Cardiac muscle cell (in vitro differentiated cells and primary cell): Measurements from ENCODE around the gene MROH7. TPM values are rescaled to one million over a fixed set of nuclear protein-coding genes. Genes with fewer than 3 reads are reported as not detected.
"Not testable (repeated sequence)": the region's sequence is repeated elsewhere in the genome, so short reads cannot be mapped to it uniquely, and the experiment has no call there.

Experiments
- DNase-seq, 2 donors: peaks; one replicate each; pipeline versions ENCODE4 v3.0.0 to v3.0.0-alpha.2; 2010 to 2017; ENCODE audit warnings: low read depth in 1 of 2, low spot score in 1 of 2
- H3K27ac ChIP-seq: fragments of 200-600 bp; sonication (generic); 2 replicates; pipeline ENCODE4 v1.5.1; 2016
- H3K27me3 ChIP-seq: fragments of 200-600 bp; sonication (generic); 2 replicates; pipeline ENCODE4 v1.6.0; 2016; ENCODE audit warnings: control low read depth
- H3K36me3 ChIP-seq: fragments of 200-600 bp; sonication (generic); 2 replicates; pipeline ENCODE4 v1.5.1; 2016; ENCODE audit warnings: control low read depth
- H3K4me1 ChIP-seq: fragments of 200-600 bp; sonication (generic); 2 replicates; pipeline ENCODE4 v1.8.1; 2017; ENCODE audit warnings: low read depth, mild to moderate bottlenecking, mixed run types
- H3K4me3 ChIP-seq: fragments of 200-600 bp; sonication (generic); 2 replicates; pipeline ENCODE4 v1.5.1; 2016; ENCODE audit warnings: mild to moderate bottlenecking
- H3K9me3 ChIP-seq: fragments of 200-600 bp; sonication (generic); 2 replicates; pipeline ENCODE4 v1.5.1; 2017; ENCODE audit warnings: low read depth, mild to moderate bottlenecking, control low read depth
- polyA plus RNA-seq: library from polyadenylated mRNA; unstranded; fragments of >200 nt; fragmentation: Nextera tagmentation; extraction: Ambion mirVana; gene quantifications from 2 replicates; pipeline ENCODE4 v1.2.1, GENCODE V29; 2016
- total RNA-seq: library from RNA; depleted of rRNA; stranded (reverse); fragments of >200 nt; gene quantifications from 2 replicates; pipeline ENCODE4 v1.2.3, GENCODE V29; 2016
- TF ChIP-seq, protein P1 (sequence below): IDR thresholded peaks from 2 replicates; pipeline ENCODE4 v1.5.1; 2012; ENCODE audit warnings: low read depth, mild to moderate bottlenecking, low read length

Gene MROH7
- total and polyA plus RNA-seq, 2 experiments from 2014 or later: 7.0 to 22.4 TPM

DNA sequence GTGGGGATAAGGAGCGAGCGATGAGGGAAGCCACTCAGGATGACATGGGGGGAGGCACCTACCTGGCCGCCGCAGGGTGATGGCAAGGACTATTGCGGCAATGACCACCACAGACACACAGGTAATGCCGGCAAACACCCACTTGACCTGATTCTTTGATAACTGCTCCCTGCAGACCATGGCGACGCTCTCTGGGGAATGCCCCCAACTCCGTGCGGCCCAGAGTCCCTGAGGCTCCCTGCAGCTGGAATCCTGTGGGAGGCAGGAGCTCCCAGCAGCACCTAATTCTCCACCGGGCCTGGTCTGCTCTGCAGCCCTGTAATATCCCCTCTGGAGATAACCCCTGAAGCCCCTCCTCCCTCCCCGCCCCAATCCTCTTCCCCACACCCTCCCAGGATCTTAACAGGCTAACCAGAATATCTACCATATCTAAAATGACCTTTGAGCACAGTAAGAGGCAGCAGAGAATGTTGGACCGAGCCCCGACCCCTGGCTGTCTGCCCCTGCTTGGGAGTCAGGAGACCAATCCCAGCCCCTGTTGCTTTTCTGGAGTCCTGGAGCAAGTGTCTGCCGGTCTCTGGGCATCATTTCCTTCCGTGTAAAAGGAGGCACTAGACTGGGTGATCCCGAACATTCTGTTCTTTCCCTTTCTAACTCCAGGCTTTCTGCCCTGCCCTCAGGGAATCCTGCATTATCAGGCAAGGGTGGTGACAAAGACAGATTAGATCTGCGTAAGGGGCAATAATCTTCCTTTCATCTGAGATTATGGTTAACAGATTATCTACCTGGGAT is 18.2 kb upstream of the MROH7 start, which contains the start of gene FAM151A:
Gene FAM151A, minus strand, starts transcription at position 310 of the 792 bp plus-strand sequence. Its CDS starts 130 bp downstream, at position 180.
- TF ChIP-seq, protein P1, sequence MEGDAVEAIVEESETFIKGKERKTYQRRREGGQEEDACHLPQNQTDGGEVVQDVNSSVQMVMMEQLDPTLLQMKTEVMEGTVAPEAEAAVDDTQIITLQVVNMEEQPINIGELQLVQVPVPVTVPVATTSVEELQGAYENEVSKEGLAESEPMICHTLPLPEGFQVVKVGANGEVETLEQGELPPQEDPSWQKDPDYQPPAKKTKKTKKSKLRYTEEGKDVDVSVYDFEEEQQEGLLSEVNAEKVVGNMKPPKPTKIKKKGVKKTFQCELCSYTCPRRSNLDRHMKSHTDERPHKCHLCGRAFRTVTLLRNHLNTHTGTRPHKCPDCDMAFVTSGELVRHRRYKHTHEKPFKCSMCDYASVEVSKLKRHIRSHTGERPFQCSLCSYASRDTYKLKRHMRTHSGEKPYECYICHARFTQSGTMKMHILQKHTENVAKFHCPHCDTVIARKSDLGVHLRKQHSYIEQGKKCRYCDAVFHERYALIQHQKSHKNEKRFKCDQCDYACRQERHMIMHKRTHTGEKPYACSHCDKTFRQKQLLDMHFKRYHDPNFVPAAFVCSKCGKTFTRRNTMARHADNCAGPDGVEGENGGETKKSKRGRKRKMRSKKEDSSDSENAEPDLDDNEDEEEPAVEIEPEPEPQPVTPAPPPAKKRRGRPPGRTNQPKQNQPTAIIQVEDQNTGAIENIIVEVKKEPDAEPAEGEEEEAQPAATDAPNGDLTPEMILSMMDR: no peak
- Histone ChIP-seq H3K27me3 (no peaks in the 10 kb centered on the region), H3K4me3 (no peak within 1 kb of the TSS), H3K4me1 (no peaks in the 10 kb centered on the region), H3K27ac (no peak within 1 kb of the TSS), H3K36me3 (no peaks in the 10 kb centered on the region), H3K9me3 (no peaks in the 10 kb centered on the region)
- peak; percentile 8 to 30 for DNase-seq

DNA sequence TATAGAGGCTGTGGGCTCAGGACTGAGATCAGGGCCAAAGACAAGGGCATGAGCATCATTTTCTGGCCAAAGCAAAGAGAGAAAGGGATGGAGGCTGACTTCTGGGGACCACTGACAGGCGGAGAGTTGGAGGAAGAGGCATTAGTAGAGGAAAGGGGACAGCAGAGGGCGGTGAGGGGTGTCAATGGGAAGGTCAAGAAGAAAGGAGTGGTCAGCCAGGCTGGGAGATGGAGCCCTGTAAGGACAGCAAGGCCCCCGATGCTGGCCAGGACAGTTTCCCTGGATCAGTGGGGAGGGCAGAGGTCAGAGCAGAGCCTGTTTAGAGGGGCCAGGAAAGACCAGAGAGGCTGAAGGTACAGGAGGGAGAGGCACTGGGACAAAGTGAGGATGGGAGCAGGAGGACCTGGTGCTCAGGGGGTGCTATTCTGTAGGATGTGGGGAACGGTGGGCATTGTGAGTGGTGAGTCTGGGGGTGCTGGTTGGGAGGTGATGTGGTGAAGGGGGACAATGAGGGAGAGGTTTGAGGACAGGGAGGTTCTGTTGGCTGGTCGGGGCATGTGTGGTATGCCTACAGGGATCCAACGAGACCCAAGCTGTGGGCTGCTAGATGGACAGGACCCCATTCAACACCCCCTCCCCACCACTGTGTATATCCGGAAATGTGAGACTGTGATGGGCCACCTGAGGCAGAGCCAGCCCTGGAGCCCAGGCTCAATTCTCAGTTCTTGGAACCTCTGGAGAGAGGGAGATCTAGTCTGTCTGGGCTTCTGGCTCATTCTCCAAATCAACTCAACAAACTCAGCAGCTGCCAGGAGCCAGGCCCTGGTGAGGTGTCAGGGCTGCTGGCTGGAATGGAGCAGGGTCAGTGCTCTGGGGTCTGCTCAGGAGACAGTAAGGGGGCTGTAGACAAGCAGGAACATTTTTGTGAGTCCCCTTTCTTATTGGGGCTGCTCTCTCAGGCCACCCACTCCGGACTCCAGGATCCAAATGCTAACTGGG is 16.8 kb upstream of the MROH7 start:
- no peak overlapping the region for H3K27ac ChIP-seq

DNA sequence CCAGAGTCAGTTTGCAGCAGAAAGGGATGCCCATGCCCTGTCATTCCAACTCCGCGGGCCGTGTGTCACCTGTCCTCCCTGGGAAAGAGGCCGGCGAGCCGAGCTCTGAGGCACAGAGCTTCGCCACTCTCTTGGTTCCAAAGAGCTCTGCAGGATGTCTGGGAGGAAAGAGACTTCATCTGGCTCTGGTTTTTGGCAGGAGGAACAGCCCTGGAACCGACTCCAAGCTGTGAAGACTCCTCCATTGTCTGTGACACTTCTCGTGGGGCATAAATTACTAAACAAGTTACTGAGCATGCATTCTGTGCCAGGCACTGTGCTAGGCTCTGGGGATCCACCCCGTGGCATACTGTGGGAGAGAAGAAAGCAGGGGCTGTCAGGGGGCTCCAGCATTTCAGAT is 14.4 kb upstream of the MROH7 start:
- Histone ChIP-seq H3K36me3 (no peaks in the 10 kb centered on the region), H3K27ac (no peak overlapping the region), H3K4me1 (no peaks in the 10 kb centered on the region), H3K9me3 (no peaks in the 10 kb centered on the region), H3K27me3 (no peaks in the 10 kb centered on the region), H3K4me3 (no peak overlapping the region)
- TF ChIP-seq, protein P1: no peak
- DNase-seq: no peak

More for the DNA sequence above, 16.8 kb upstream of the MROH7 start:
- Histone ChIP-seq H3K4me1 (no peaks in the 10 kb centered on the region), H3K4me3 (no peak overlapping the region), H3K36me3 (no peaks in the 10 kb centered on the region), H3K9me3 (no peaks in the 10 kb centered on the region), H3K27me3 (no peaks in the 10 kb centered on the region)
- no peak for DNase-seq
- TF ChIP-seq, protein P1: no peak

DNA sequence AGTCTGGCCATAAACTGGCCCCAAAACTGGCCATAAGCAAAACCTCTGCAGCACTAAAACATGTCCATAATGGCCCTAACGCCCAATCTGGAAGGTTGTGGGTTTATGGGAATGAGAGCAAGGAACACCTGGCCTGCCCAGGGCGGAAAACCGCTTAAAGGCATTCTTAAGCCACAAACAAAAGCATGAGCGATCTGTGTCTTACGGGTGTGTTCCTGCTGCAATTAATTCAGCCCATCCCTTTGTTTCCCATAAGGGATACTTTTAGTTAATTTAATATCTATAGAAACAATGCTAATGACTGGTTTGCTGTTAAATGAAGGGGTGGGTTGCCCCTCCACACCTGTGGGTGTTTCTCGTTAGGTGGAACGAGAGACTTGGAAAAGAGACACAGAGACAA is 5.8 kb upstream of the MROH7 start:
- not testable (repeated sequence) for H3K9me3 ChIP-seq, DNase-seq, H3K27me3 ChIP-seq, H3K4me1 ChIP-seq, H3K36me3 ChIP-seq, H3K27ac ChIP-seq, H3K4me3 ChIP-seq

DNA sequence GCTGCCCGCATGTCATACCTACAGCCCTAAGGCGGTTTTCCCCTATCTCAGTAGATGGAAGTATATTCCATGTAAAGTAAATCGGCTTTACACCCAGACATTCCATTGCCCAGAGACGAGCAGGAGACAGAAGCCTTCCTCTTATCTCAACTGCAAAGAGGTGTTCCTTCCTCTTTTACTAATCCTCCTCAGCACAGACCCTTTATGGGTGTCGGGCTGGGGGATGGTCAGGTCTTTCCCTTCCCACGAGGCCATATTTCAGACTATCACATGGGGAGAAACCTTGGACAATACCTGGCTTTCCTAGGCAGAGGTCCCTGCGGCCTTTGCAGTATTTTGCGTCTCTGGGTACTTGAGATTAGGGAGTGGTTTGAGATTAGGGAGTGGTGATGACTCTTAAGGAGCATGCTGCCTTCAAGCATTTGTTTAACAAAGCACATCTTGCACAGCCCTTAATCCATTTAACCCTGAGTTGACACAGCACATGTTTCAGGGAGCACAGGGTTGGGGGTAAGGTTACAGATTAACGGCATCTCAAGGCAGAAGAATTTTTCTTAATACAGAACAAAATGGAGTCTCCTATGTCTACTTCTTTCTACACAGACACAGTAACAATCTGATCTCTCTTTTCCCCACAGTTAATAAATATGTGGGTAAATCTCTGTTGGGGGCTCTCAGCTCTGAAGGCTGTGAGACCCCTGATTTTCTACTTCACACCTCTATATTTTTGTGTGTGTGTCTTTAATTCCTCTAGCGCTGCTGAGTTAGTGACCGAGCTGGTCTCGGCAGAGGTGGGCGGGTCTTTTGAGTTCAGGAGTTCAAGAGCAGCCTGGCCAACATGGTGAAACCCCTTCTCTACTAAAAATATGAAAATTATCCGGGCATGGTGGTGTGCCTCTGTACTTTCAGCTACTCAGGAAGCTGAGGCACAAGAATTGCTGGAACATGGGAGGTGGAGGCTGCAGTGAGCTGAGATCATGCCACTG is 4.8 kb upstream of the MROH7 start:
- not testable (repeated sequence) for H3K27ac ChIP-seq, H3K36me3 ChIP-seq, H3K4me3 ChIP-seq, H3K9me3 ChIP-seq, H3K4me1 ChIP-seq, H3K27me3 ChIP-seq, DNase-seq

DNA sequence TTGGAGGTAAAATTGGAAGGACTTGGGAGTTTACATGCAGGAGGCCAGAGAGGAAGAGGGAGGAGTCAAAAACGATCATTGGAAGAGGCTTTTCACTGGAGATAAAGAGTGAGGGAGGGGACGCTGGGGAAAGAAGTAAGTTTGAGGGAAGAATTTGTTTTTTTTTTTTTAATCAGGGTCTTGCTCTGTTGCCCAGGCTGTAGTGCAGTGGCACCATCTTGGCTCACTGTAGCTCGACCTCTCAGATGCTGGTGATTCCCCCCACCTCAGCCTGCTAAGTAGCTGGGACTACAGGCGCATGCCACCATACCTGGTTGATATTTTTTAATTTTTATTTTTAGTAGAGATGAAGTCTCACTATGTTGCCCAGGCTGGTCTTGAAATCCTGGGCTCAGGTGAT is 1.2 kb upstream of the MROH7 start:
- Histone ChIP-seq H3K36me3 (peaks cover 1% of the 10 kb centered on the region), H3K9me3 (no peaks in the 10 kb centered on the region), H3K4me1 (no peaks in the 10 kb centered on the region), H3K27me3 (no peaks in the 10 kb centered on the region), H3K4me3 (no peak overlapping the region), H3K27ac (no peak overlapping the region)
- TF ChIP-seq, protein P1: no peak
- no peak for DNase-seq
